GM23338 (cell line): ENCODE data around the gene SMIM14. TPM values are rescaled to one million over a fixed set of nuclear protein-coding genes. Genes with fewer than 3 reads are reported as not detected.

Experiments used
- ATAC-seq: fragments of 200-7000 bp; cut with Tn5 transposase; 3 replicates; pipeline ENCODE4 v1.9.1; 2020
- DNase-seq: peaks from one replicate; pipeline ENCODE4 v3.0.0-alpha.2; 2015; ENCODE audit warnings: low spot score
- H2AFZ ChIP-seq: fragments of 200-600 bp; sonication (generic); 2 replicates; pipeline ENCODE4 v1.8.0; 2016; ENCODE audit warnings: antibody characterized with exemption, mild to moderate bottlenecking, moderate library complexity
- H3F3A ChIP-seq: fragments of 200-600 bp; sonication (generic); replicated peaks from 2 replicates; pipeline ENCODE4 v1.8.0; 2017; ENCODE audit warnings: antibody characterized with exemption, mixed run types, low read depth
- H3K27ac ChIP-seq: fragments of 200-600 bp; sonication (generic); 2 replicates; pipeline ENCODE4 v1.6.1; 2016; ENCODE audit warnings: low read depth
- H3K27me3 ChIP-seq: fragments of 200-600 bp; sonication (generic); 2 replicates; pipeline ENCODE4 v1.8.0; 2016; ENCODE audit warnings: mild to moderate bottlenecking, mixed run types, moderate library complexity; ENCODE audit not compliant: insufficient read depth
- H3K36me3 ChIP-seq: fragments of 200-600 bp; sonication (generic); 2 replicates; pipeline ENCODE4 v1.8.0; 2016; ENCODE audit warnings: mild to moderate bottlenecking; ENCODE audit not compliant: insufficient read depth
- H3K4me1 ChIP-seq: fragments of 200-600 bp; sonication (generic); 2 replicates; pipeline ENCODE4 v1.8.0; 2016; ENCODE audit warnings: mild to moderate bottlenecking, moderate library complexity; ENCODE audit not compliant: insufficient read depth
- H3K4me2 ChIP-seq: fragments of 200-600 bp; sonication (generic); 2 replicates; pipeline ENCODE4 v1.7.1; 2017; ENCODE audit warnings: mixed run types
- H3K4me3 ChIP-seq: fragments of 200-600 bp; sonication (generic); 2 replicates; pipeline ENCODE4 v1.6.1; 2016; ENCODE audit warnings: mixed run types
- H3K79me2 ChIP-seq: fragments of 200-600 bp; sonication (generic); replicated peaks from 2 replicates; pipeline ENCODE4 v1.8.0; 2017; ENCODE audit warnings: mild to moderate bottlenecking; ENCODE audit not compliant: insufficient read depth
- H3K9me2 ChIP-seq: fragments of 200-600 bp; sonication (generic); 2 replicates; pipeline ENCODE4 v1.8.0; 2017; ENCODE audit not compliant: insufficient read depth
- H4K20me1 ChIP-seq: fragments of 200-600 bp; sonication (generic); replicated peaks from 2 replicates; pipeline ENCODE4 v1.8.0; 2017; ENCODE audit warnings: mild to moderate bottlenecking; ENCODE audit not compliant: insufficient read depth
- H3K27ac Mint-ChIP-seq: 2 replicates; pipeline ENCODE4 v1.8.0; 2020; ENCODE audit warnings: inconsistent platforms, mild to moderate bottlenecking, moderate library complexity, mixed read lengths
- H3K27me3 Mint-ChIP-seq: 3 replicates; pipeline ENCODE4 v1.8.0; 2022; ENCODE audit warnings: low read depth, mild to moderate bottlenecking, moderate library complexity, mixed read lengths, inconsistent platforms; ENCODE audit not compliant: insufficient read depth, poor library complexity
- H3K36me3 Mint-ChIP-seq: 3 replicates; pipeline ENCODE4 v1.8.0; 2021; ENCODE audit warnings: low read depth, mild to moderate bottlenecking, inconsistent platforms, moderate library complexity, mixed read lengths
- H3K4me1 Mint-ChIP-seq: 3 replicates; pipeline ENCODE4 v1.8.0; 2020; ENCODE audit warnings: mild to moderate bottlenecking, inconsistent platforms, mixed read lengths
- H3K4me3 Mint-ChIP-seq: 3 replicates; pipeline ENCODE4 v1.8.0; 2021; ENCODE audit warnings: moderate library complexity, mild to moderate bottlenecking, inconsistent platforms, mixed read lengths
- H3K9me3 Mint-ChIP-seq: 3 replicates; pipeline ENCODE4 v1.8.0; 2020; ENCODE audit warnings: moderate library complexity, mild to moderate bottlenecking, inconsistent platforms, mixed read lengths
- CREB1 ChIP-seq: fragments of 250-450 bp; sonication (Bioruptor Pico); IDR thresholded peaks from 2 replicates; pipeline ENCODE4 v1.5.0; 2020; ENCODE audit warnings: low read depth, mild to moderate bottlenecking, moderate library complexity
- EZH2 ChIP-seq: fragments of 200-600 bp; sonication (generic); IDR thresholded peaks from one replicate; pipeline ENCODE4 v1.8.0; 2017; ENCODE audit warnings: antibody characterized with exemption, mild to moderate bottlenecking, low read depth; ENCODE audit not compliant: unreplicated experiment
- EZH2phosphoT487 ChIP-seq: fragments of 200-600 bp; sonication (generic); IDR thresholded peaks from one replicate; pipeline ENCODE4 v1.8.1; 2018; ENCODE audit warnings: antibody characterized with exemption; ENCODE audit not compliant: unreplicated experiment
- JUNB ChIP-seq: IDR thresholded peaks from one replicate; pipeline ENCODE4 v1.6.1; 2016; ENCODE audit warnings: antibody characterized with exemption; ENCODE audit not compliant: unreplicated experiment
- NANOG ChIP-seq: IDR thresholded peaks from 2 replicates; pipeline ENCODE4 v1.6.1; 2016; ENCODE audit warnings: antibody characterized with exemption, borderline replicate concordance
- POLR2AphosphoS5 ChIP-seq: IDR thresholded peaks from 2 replicates; pipeline ENCODE4 v1.6.1; 2016; ENCODE audit warnings: antibody characterized with exemption, low read depth
- STAT1 ChIP-seq: IDR thresholded peaks from one replicate; pipeline ENCODE4 v1.6.1; 2016; ENCODE audit warnings: antibody characterized with exemption; ENCODE audit not compliant: unreplicated experiment
- ZNF114 ChIP-seq: fragments of 250-450 bp; sonication (Bioruptor Pico); IDR thresholded peaks from 2 replicates; pipeline ENCODE4 v1.5.0; 2020; ENCODE audit warnings: mild to moderate bottlenecking, moderate library complexity
- polyA plus RNA-seq: library from polyadenylated mRNA; unstranded; fragments of >200 nt; fragmentation: Nextera tagmentation; extraction: Ambion mirVana; gene quantifications from 2 replicates; pipeline ENCODE4 v1.2.1, GENCODE V29; 2016
- total RNA-seq: library from RNA; depleted of rRNA; stranded (reverse); fragments of >200 nt; shearing (Covaris generic); gene quantifications from 2 replicates; pipeline ENCODE4 v1.2.3, GENCODE V29; 2014
- TF ChIP-seq, protein P1 (sequence below): IDR thresholded peaks from one replicate; pipeline ENCODE4 v1.6.1; 2018; ENCODE audit warnings: antibody characterized with exemption; ENCODE audit not compliant: unreplicated experiment
- TF ChIP-seq, protein P2 (sequence below): fragments of 250-450 bp; sonication (Bioruptor Pico); IDR thresholded peaks from 2 replicates; pipeline ENCODE4 v1.5.0; 2020; ENCODE audit warnings: mild to moderate bottlenecking, moderate library complexity
- TF ChIP-seq, protein P3 (sequence below): IDR thresholded peaks from 2 replicates; pipeline ENCODE4 v1.6.1; 2016; ENCODE audit warnings: antibody characterized with exemption
- TF ChIP-seq, protein P4 (sequence below), 2 experiments: fragments of 200-600 bp in 1 of 2; sonication (generic) in 1 of 2; conservative IDR thresholded peaks; 2 replicates each; pipeline versions ENCODE4 v1.5.1 to v1.6.1; 2016 to 2017; ENCODE audit warnings: antibody characterized with exemption in 2 of 2, low read depth in 2 of 2, mild to moderate bottlenecking in 2 of 2, moderate library complexity in 1 of 2

SMIM14 gene
- total and polyA plus RNA-seq, 2 experiments from 2014 or later: 29.0 to 52.6 TPM

GRCh38 chr4:39626913-39627312 is 11.8 kb downstream of the SMIM14 start:
- Histone ChIP-seq H3K27me3 (no peaks in the 10 kb centered on the region), H3F3A (peaks cover 6% of the 10 kb centered on the region; the same call in 1 of the 2 replicates), H3K27ac (0 out of 2 replicates have a peak overlapping the region, but pooled peaks have one; percentile 5), H3K4me2 (peak overlapping the region; percentile 24; the same call in 1 of the 2 replicates), H3K4me3 (no peak overlapping the region), H2AFZ (no peak overlapping the region), H3K36me3 (no peaks in the 10 kb centered on the region), H3K79me2 (peaks cover 35% of the 10 kb centered on the region), H3K4me1 (peaks cover 9% of the 10 kb centered on the region), H3K9me2 (no peaks in the 10 kb centered on the region), H4K20me1 (no peaks in the 10 kb centered on the region)
- TF ChIP-seq ZNF114 (CRISPR knock-in tag) (no peak), JUNB (no peak), EZH2 (no peak), NANOG (no peak), POLR2AphosphoS5 (no peak), CREB1 (CRISPR knock-in tag) (no peak), STAT1 (no peak), EZH2phosphoT487 (no peak)
- TF ChIP-seq, protein P1, sequence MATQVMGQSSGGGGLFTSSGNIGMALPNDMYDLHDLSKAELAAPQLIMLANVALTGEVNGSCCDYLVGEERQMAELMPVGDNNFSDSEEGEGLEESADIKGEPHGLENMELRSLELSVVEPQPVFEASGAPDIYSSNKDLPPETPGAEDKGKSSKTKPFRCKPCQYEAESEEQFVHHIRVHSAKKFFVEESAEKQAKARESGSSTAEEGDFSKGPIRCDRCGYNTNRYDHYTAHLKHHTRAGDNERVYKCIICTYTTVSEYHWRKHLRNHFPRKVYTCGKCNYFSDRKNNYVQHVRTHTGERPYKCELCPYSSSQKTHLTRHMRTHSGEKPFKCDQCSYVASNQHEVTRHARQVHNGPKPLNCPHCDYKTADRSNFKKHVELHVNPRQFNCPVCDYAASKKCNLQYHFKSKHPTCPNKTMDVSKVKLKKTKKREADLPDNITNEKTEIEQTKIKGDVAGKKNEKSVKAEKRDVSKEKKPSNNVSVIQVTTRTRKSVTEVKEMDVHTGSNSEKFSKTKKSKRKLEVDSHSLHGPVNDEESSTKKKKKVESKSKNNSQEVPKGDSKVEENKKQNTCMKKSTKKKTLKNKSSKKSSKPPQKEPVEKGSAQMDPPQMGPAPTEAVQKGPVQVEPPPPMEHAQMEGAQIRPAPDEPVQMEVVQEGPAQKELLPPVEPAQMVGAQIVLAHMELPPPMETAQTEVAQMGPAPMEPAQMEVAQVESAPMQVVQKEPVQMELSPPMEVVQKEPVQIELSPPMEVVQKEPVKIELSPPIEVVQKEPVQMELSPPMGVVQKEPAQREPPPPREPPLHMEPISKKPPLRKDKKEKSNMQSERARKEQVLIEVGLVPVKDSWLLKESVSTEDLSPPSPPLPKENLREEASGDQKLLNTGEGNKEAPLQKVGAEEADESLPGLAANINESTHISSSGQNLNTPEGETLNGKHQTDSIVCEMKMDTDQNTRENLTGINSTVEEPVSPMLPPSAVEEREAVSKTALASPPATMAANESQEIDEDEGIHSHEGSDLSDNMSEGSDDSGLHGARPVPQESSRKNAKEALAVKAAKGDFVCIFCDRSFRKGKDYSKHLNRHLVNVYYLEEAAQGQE: no peak
- TF ChIP-seq, protein P2, sequence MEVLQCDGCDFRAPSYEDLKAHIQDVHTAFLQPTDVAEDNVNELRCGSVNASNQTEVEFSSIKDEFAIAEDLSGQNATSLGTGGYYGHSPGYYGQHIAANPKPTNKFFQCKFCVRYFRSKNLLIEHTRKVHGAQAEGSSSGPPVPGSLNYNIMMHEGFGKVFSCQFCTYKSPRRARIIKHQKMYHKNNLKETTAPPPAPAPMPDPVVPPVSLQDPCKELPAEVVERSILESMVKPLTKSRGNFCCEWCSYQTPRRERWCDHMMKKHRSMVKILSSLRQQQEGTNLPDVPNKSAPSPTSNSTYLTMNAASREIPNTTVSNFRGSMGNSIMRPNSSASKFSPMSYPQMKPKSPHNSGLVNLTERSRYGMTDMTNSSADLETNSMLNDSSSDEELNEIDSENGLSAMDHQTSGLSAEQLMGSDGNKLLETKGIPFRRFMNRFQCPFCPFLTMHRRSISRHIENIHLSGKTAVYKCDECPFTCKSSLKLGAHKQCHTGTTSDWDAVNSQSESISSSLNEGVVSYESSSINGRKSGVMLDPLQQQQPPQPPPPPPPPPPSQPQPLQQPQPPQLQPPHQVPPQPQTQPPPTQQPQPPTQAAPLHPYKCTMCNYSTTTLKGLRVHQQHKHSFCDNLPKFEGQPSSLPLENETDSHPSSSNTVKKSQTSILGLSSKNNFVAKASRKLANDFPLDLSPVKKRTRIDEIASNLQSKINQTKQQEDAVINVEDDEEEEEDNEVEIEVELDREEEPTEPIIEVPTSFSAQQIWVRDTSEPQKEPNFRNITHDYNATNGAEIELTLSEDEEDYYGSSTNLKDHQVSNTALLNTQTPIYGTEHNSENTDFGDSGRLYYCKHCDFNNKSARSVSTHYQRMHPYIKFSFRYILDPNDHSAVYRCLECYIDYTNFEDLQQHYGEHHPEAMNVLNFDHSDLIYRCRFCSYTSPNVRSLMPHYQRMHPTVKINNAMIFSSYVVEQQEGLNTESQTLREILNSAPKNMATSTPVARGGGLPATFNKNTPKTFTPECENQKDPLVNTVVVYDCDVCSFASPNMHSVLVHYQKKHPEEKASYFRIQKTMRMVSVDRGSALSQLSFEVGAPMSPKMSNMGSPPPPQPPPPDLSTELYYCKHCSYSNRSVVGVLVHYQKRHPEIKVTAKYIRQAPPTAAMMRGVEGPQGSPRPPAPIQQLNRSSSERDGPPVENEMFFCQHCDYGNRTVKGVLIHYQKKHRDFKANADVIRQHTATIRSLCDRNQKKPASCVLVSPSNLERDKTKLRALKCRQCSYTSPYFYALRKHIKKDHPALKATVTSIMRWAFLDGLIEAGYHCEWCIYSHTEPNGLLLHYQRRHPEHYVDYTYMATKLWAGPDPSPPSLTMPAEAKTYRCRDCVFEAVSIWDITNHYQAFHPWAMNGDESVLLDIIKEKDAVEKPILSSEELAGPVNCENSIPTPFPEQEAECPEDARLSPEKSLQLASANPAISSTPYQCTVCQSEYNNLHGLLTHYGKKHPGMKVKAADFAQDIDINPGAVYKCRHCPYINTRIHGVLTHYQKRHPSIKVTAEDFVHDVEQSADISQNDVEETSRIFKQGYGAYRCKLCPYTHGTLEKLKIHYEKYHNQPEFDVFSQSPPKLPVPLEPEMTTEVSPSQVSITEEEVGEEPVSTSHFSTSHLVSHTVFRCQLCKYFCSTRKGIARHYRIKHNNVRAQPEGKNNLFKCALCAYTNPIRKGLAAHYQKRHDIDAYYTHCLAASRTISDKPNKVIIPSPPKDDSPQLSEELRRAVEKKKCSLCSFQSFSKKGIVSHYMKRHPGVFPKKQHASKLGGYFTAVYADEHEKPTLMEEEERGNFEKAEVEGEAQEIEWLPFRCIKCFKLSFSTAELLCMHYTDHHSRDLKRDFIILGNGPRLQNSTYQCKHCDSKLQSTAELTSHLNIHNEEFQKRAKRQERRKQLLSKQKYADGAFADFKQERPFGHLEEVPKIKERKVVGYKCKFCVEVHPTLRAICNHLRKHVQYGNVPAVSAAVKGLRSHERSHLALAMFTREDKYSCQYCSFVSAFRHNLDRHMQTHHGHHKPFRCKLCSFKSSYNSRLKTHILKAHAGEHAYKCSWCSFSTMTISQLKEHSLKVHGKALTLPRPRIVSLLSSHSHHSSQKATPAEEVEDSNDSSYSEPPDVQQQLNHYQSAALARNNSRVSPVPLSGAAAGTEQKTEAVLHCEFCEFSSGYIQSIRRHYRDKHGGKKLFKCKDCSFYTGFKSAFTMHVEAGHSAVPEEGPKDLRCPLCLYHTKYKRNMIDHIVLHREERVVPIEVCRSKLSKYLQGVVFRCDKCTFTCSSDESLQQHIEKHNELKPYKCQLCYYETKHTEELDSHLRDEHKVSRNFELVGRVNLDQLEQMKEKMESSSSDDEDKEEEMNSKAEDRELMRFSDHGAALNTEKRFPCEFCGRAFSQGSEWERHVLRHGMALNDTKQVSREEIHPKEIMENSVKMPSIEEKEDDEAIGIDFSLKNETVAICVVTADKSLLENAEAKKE (CRISPR knock-in tag): no peak
- TF ChIP-seq, protein P3, sequence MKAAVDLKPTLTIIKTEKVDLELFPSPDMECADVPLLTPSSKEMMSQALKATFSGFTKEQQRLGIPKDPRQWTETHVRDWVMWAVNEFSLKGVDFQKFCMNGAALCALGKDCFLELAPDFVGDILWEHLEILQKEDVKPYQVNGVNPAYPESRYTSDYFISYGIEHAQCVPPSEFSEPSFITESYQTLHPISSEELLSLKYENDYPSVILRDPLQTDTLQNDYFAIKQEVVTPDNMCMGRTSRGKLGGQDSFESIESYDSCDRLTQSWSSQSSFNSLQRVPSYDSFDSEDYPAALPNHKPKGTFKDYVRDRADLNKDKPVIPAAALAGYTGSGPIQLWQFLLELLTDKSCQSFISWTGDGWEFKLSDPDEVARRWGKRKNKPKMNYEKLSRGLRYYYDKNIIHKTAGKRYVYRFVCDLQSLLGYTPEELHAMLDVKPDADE: no peak
- TF ChIP-seq, protein P4, sequence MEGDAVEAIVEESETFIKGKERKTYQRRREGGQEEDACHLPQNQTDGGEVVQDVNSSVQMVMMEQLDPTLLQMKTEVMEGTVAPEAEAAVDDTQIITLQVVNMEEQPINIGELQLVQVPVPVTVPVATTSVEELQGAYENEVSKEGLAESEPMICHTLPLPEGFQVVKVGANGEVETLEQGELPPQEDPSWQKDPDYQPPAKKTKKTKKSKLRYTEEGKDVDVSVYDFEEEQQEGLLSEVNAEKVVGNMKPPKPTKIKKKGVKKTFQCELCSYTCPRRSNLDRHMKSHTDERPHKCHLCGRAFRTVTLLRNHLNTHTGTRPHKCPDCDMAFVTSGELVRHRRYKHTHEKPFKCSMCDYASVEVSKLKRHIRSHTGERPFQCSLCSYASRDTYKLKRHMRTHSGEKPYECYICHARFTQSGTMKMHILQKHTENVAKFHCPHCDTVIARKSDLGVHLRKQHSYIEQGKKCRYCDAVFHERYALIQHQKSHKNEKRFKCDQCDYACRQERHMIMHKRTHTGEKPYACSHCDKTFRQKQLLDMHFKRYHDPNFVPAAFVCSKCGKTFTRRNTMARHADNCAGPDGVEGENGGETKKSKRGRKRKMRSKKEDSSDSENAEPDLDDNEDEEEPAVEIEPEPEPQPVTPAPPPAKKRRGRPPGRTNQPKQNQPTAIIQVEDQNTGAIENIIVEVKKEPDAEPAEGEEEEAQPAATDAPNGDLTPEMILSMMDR (conservative IDR thresholded peaks at IDR 0.05; ENCODE audit: low read depth in 2 of 2): no peak
- H3K27me3 Mint-ChIP-seq: peaks cover 4% of the 10 kb centered on the region
- ATAC-seq (no peak), DNase-seq (no peak)
- no peak overlapping the region for H3K4me3 Mint-ChIP-seq
- no peaks in the 10 kb centered on the region for H3K9me3 Mint-ChIP-seq
- H3K36me3 Mint-ChIP-seq: peaks cover 4% of the 10 kb centered on the region; the same call in 2 of the 3 replicates
- H3K27ac Mint-ChIP-seq: no peak overlapping the region
- H3K4me1 Mint-ChIP-seq: peaks cover 12% of the 10 kb centered on the region
